ENCODE measurements around the gene MAPK10.
"Not testable (repeated sequence)": the region's sequence is repeated elsewhere in the genome, so short reads cannot be mapped to it uniquely, and the experiment has no call there.

The MAPK10 gene

GRCh38 chr4:86031927-86032326, 327.9 kb downstream of the MAPK10 start:
- no peak for DNase-seq

DNA sequence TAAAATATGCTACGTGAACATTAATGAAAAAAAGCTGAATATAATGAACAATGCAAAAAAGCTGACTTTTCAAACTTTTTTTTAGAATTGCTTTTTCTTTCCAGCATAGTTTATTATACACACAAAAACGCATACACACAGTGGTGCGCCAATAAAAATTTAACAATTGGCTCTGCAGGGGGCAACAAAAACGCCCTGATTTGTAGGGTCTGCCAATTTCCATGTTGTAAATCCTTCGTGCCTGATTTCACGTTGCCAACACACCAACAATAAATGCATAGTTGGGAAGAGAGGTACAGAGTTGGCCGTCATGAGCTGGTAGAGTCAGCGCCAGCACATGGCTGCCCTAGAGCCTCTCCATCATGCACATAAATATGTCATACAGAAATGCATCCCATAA, 333.1 kb downstream of the MAPK10 start:
- no peak for DNase-seq

DNA sequence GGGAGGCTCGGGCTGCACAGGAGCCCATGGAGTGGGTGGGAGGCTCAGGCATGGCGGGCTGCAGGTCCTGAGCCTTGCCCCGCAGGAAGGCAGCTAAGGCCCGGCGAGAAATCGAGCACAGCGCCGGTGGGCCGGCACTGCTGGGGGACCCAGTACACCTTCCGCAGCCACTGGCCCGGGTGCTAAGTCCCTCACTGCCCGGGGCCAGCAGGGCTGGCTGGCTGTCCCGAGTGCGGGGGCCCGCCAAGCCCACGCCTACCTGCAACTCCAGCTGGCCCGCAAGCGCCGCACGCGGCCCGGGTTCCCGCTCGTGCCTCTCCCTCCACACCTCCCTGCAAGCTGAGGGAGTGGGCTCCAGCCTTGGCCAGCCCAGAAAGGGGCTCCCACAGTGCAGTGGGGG, 338.2 kb downstream of the MAPK10 start:
- not testable (repeated sequence) for DNase-seq

DNA sequence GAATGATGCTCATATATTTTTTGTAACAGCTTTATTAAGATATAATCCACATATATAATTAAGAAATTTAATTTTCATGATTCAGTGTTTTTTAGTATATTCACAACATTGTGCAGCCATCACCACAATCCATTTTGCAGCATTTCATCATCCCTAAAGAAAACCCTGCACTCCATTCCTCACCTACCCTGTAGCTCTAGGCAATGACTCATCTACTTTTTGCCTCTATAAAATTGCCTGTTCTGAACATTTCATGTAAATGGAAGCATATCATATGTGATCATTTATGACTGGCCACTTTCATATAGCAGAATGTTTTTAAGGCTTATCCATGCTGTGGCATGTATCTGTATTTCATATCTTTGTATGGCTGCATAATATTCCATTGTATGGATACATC, 339.9 kb downstream of the MAPK10 start:
- DNase-seq: no peak

- DNase-seq: no peak
Measured at GRCh38 chr4:86019362-86019761, 340.5 kb downstream of the MAPK10 start.

DNA sequence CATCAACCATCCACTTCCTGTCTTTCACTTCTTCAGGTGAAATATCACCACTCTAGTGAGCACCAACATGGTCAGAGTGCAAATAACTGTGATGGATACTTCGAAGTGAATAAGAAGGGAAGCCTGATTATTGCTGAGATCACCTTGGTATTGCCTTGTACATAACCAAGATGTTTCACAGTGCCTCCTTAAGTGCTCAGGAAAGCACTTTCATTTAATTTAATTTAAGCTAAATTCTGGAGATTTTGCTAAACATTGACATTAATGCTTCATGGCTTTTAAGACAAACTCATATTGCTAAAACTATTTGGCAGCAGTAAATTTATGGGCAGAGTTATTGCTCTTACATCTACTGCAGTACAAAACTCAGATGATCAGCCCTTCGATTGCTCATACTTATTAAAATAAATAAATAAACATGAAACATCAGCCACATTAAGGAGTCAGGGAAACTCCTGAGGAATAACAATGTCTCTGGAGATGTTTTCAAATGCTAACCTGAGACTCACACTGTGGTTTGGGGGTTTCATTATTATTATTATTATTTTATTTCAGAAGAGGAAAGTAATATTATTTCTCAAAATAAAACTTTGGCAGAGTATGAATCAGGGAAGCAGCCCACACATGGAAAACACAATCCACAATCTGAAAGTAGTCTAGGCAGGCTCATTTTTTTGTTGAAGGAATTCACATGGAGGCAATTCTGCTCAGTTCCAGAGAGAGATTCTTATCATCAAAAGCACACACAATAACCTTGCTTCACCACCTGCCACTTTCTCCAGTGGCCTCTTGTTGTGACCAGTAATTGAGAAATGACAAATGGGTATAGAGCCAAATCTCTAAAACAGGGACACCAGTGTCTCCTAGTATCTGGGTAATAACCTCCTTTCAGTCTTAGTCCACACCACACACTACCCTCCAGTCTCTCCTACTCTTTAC, 344.2 kb downstream of the MAPK10 start:
- DNase-seq: no peak

- DNase-seq: no peak
Measured at GRCh38 chr4:86014599-86014998, 345.3 kb downstream of the MAPK10 start.

DNA sequence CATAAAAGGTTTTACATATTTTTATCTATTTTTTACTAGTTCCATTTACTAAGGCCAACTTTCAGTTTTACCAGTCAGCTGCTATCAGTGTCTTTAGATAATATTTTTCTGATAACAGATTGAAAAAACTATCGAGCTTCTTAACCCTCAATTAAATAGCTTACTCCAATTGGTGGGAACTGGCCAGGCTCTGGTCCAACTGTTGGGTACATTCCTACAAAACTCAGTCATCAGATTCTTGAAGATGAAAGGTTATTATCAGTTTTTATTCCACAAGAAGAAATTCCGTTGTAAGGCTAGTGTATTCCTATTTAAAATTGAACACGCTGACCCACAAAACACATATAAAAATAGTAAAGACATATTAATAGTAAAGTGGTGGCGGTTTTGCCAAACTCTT, 346.2 kb downstream of the MAPK10 start:
- DNase-seq: no peak

DNA sequence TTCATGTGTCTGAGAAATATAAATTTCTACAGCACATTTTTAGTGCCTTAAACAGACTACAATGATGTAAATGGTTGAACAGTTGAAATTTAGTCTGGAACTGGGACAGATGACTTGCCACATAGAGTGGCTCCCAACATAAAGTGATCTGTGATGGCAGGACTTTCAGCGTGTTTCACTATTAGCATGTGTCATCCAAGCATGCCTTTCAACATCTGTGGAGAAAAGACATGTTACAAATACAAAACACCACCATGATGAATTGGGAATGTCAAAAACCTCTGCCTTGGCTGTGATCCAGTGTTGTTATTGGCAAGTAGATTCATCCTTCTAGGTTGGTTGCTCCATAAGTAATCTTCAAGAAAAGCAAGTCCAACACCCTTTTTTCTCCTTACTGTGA, 348.7 kb downstream of the MAPK10 start:
- no peak for DNase-seq

DNA sequence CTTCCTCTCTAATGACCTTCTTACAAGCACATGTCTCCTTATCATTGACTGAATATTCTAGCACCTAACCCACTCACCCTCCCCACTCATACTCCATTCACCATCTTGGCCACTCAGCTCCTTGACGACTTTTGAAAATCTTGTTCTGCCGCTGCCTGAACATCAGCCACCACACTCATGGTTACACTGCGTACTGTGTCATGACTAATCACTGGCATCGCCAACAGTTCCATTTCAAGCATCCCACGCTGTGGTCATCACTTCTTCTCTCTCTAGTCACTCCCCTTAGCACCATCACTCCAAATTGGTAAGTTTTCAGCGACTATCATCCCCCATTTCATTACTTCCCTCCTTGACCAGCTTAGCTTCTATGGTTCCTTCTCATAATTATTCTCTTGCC, 352.8 kb downstream of the MAPK10 start:
- DNase-seq: no peak

DNA sequence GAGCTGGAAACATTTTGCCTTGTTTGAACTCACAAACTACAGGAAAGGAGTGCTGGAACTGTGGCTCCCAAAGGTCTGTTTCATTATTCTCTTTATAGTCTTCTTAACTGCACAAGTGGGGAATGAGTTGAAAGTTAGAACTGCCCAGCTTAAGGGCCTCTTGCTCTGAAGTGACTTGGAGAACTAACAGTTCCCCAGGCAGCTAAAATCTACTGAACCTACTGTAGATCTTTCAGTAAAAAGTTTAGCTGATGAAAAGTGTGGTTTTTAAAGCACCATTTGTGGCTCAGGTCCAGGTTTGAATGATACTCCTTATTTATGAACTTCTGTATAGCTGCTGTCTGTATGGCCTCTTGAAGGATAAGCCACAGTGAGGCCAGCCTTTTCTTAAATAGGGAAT, 353.8 kb downstream of the MAPK10 start:
- DNase-seq: no peak

DNA sequence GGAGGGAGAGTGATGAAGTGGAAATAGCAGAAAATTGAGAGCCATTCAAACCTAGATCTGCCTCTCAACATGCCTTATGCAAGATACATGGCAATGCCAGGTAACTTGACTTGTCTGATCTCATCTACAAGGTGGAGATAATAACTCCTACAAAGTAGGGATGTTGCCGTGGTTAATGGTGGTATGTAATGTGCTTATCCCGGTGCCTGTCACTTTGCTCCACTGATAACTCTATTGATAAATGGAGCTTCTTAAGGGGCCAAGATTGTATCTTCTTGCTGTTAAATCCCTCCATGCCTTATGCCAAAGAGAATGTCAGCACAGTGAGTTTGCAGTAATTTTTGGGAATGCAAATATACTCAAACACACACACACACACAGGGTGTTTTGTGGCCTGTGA, 355.8 kb downstream of the MAPK10 start:
- DNase-seq: no peak

DNA sequence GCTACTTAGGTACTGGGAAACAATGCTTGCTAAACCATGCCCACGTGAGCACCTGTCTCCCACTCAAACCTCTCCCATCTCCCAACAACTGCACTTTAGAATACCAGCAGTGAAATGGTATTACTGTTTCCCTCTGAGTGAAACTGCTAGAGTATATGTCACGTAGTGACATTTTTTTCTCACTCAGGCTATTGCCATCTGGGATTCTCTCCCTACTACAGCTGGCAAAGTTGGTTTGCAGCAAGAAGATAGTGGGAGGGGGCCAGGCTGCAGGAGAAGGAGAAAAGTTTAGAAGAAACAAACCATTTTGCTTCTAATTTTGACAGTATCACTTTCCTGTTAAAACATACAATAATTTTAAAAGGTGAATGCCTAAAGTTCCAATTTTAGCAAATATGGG, 358.3 kb downstream of the MAPK10 start:
- no peak for DNase-seq

DNA sequence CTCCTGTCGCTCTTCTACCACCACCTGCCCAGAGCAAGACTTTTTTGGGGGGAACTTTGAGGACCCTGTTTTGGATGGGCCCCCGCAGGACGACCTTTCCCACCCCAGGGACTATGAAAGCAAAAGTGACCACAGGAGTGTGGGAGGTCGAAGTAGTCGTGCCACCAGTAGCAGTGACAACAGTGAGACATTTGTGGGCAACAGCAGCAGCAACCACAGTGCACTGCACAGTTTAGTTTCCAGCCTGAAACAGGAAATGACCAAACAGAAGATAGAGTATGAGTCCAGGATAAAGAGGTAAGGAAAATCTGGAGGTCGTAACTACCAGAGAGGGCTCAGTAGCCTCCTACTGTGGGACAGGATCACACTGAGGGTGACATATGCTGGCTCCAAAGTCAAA, 364.5 kb downstream of the MAPK10 start:
- no peak for DNase-seq

GRCh38 chr4:85994576-85994975, 365.3 kb downstream of the MAPK10 start:
- no peak for DNase-seq

GRCh38 chr4:85993641-85994040, 366.2 kb downstream of the MAPK10 start:
- no peak for DNase-seq

GRCh38 chr4:85986266-85986665, 373.6 kb downstream of the MAPK10 start:
- no peak for DNase-seq

- DNase-seq: no peak
Measured at GRCh38 chr4:85979276-85979675, 380.6 kb downstream of the MAPK10 start.

DNA sequence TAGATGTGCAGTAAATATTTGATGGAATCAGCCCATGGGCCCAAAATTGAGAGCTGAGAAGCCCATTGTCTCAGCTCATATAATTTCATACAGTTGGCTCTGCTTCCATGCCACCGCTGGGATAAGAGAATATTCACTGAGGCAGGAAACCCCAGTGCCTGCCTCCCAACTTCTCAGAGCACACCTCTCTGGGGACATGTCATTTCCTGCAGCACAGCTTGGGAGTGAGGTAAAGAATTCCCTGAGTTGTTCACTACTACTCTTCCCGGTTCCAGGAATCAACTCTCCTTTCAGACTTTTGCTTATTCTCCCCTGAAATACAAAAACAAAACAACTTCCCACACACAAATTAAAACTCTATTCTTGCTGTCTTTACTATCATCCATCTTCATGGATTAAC, 389.3 kb downstream of the MAPK10 start:
- DNase-seq: no peak

DNA sequence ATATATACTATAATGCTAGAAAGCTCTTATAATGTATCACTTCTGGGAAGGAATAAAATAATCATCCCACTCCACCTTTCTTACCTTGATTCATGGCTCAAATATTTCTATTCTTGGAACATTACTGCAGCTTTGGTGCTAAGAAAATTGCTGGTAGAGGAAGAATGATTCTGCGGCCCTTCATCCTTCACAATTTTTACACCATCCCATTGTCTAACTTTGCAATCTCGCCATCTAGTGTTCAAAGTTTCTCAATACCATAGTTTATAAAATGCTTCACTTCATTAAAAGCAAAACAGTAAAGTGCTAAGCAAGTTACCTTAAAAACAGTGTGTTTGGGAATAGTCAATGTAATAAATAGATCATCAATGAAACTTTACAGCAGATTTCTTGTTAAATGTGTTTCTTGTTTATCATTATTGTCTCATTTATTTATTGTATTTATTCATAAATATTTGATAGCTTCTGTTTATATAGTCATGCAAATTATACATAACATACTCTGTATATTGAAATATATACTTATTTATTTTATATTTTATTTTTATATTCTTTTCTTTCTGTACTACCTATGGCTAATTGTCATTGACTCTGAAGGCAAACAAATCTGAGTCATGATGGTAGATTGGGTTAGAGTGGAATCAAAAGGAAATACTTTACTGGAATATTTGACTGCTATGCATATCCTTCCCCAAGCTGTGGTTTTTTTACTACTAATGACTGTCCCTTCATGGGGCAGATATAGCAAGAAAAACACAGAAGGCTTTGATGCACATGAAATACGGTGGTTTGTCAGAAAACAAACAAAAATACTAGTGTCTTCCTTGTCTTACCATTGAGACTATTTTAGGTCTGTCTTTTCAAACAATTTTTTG, 390.7 kb downstream of the MAPK10 start:
- DNase-seq: peak; percentile 8 to 33

DNA sequence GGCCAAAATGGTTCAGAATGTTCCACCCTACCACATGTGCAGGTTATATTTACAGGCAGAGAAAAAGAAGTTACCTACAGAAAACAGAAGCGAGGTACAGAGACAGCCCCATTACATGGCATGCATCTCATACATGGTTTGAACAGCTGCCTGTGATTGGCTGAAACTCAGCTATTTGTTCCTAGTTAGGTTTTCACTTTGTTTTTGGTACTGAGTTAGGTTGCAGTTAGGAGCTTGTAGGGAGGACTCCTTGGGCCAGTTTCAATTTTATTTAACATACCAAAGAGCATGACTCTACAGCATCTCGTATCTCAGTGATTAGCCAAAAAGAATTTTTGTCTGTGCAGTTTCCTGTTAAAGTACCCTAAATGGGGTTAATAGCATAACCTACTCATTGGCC, 392.0 kb downstream of the MAPK10 start:
- DNase-seq: no peak

DNA sequence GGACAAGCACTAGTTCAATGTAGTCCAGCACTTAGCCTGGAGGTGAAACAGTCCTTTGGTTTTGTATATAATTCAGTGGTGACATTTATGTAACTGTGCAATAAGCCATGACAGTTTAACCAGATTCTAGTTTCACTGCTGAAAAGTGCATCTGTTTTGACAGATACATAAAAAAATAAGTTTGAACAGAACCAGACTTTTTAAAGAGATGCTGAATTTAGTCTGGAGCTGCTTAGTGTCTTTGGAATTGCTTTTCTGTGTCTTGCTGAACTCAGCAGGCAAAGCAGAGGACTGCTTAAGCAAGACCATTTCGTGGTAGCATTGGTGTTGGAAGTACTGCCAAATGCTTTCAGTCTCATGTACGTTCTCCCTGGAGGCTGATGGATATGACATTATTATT, 393.5 kb downstream of the MAPK10 start:
- no peak for DNase-seq

- DNase-seq: no peak
Measured at GRCh38 chr4:85965529-85965928, 394.3 kb downstream of the MAPK10 start.

- DNase-seq: not testable (repeated sequence)
Measured at GRCh38 chr4:85965017-85965416, 394.8 kb downstream of the MAPK10 start.

Data from NCI-H187 (cell line).